GM21367 (cell line): ENCODE data around the gene RGMB.

ENCODE experiments used
- ATAC-seq: cut with Tn5 transposase; IDR thresholded peaks from one replicate; pipeline ENCODE4 v1.9.1; 2021; ENCODE audit not compliant: unreplicated experiment

The RGMB gene

DNA sequence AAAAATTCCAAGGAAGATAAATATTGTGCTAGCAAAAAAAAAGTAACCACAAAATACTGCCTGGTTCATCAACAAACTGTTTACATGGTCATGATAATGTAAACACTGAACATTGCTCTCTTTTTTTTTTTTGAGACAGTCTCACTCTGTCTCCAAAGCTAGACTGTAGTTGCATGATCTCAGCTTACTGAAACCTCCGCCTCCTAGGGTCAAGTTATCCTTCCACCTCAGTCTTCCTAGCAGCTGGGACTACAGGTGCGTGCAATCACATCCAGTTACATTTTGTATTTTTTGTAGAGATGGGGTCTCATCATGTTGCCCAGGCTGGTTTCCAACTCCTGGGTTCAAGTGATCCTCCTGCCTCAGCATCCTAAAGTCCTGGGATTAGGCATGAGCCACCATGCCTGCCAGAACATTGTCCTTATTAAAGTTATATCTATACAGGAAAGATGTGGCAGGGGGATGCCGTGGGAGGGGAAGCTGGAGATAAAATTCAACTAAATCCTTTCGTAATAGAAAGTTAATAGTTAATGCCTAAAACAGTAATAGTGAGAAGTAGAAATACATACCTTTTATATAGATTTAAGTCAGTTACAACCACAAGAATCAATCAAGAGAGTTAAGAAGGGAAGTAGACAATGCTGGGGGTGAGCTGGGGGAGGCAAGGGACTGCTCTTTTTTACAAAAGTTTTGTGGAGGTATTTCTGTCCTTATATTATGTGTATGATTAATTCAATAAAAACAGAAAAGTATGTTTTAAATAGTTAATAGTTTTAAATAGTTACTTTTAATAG, 52.3 kb downstream of the RGMB start:
- ATAC-seq, result no peak

DNA sequence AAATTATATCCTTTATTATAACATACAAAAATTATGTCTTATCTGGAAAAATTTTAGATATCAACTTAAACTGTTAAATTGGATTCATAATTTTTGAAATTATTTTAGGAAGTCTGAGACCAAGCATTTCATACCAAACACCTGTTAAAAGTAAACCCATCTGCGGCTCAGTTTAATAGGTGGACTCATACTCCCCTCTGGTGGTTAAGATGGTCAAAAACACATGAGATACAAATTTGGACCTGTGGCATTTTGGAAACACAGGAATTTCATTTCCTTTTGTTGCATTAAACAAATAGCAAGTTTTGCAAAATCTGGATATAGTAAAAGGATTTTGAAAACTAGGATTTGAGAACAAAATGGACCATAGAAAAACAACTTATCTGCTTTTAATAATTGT, 53.7 kb downstream of the RGMB start:
- ATAC-seq, result peak; percentile 64

DNA sequence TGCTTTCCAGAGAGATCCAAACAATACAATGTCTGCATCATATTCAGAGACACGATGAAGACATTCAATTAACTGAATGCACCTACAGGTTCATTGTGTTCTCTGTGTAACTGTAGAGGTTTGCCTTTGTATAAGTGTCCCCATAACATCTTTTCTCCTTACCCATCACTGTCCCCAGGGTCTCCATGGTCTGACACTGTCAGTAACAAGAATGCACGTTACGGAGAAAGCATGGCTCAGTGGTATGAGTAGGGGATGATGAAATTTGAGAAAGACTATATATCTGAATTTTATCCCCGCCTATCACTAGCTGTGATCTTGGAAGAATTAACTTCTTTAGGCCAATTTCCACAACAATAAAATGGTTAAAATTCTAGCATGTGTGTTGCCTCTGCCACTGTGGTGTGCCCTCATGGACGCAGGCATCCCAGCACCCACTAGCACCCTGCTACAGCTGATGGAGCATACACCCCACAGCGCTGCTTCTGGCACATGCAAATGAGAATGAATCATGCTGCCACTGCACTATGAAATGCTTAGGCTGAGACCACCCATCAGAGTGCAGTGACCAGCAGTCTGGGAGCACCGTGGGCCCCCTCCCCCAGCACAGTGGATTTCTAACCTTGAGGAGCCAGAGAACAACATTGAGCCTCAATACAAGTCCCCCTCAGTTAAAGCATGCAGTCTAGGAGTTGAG, 54.3 kb downstream of the RGMB start:
- ATAC-seq, result no peak

DNA sequence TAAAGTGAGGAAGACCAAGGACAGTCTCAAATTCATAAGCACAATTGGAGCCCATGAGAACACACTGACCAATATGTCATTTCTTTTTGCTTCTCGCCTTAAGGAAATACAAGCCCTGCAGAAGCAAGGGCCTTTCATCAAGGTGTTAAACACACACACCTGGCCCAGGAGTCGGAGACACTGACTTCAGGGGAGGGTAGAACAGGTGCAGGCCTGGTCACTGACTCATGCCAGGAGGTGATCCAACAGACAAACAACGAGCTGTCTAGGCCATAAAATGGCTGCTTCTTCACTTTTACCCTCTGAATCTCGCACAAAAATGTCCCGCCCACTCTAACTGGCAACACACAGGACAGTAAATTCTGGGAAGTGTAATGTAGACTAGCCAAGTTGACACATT, 62.7 kb downstream of the RGMB start:
- no peak for ATAC-seq

DNA sequence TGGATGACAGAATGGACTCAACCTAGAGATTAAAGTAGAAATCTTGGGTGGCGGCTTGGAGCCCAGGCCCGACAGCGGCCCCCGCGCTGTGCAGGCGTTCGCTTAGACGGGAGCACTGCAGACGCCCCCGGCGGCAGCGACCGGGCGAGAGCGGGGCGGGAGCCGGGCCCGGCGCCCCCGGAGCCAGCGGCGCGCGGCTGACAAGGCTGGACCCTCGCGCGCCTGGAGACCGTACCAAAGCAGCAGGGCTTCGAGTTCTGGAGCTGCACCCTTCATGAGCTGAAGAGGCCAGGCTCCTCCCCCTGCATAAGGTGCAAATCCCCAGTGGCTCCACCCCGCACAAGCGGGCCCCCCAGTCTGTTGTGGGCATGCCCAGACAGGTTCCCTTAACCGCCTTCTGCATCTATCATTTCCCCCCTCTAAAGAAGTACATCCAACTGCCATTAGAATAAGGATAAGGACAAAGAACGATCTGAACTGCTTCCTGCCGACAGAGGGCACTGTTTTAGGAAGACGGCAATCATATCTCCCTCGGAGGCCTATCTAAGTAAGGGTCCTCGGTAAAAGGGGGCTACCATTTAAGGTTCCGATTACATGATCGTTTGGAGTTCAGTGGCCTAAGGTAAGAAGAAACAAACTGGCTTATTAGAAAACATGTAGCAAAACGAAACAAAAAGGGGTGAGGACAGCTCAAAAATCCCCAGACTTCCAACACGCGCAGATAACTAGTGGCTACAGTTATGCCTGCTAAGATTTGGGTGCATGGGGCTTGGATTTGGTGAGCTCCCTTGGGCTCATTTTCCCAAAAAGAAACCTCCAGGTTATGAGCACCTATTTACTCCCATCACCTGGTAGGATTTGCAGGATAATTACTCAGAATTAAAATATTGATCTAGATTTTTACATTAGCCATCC, 66.3 kb downstream of the RGMB start:
- ATAC-seq, result peak; percentile 59

DNA sequence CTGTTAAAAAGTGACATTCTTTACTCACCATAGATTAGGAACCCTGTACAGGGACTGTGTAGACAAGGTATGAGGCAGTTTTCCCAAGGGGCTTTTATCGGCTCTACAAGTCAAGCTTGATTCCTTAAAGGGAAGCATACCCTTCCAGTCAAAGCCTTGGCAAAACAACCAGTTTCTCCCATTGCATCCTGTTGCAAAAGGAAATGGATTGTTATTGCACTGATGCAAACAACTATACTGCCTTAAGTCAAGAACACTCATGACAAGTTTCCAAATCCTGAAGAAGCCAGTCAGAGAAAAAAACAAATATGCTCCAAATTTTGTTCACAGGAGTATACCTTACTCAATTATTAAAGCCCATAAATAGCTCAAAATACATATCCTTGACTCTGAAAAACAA, 67.5 kb downstream of the RGMB start:
- no peak for ATAC-seq

DNA sequence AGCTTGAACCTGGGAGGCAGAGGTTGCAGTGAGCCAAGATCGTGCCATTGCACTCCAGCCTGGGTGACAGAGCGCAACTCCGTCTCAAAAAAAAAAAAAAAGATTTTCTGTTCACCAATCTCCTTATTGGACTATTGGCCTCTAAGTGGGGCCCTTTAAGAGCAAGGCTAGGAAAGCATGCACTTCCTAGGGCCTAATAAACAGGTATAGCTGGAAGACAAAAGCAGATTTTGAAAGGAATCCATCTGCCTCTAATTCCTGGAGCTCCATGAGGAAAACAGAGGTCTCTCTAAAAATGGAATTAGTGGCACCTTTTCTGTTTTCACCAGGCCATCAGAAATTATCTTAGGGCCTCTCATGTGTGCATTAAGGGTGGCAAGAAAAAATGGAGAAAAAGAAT, 70.0 kb downstream of the RGMB start:
- no peak for ATAC-seq

DNA sequence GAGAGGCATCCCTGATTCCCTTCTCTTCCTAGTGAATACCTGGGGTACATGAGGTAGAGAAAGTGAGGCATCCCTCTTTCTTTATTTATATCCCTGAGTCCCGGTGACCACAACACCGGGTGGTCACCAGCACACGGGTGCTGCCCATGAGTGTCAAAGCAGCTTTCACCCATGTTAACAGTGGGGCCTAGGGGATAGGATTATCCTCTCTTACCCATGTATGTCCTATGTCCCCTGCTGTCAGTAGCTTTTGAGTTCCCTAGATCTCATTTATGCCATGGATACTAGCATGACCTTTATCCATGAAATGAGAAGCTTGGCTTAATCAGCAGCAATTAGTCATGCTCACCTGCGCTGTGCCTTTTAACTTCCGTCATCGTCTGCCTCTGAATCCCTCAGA, 71.4 kb downstream of the RGMB start:
- no peak for ATAC-seq

DNA sequence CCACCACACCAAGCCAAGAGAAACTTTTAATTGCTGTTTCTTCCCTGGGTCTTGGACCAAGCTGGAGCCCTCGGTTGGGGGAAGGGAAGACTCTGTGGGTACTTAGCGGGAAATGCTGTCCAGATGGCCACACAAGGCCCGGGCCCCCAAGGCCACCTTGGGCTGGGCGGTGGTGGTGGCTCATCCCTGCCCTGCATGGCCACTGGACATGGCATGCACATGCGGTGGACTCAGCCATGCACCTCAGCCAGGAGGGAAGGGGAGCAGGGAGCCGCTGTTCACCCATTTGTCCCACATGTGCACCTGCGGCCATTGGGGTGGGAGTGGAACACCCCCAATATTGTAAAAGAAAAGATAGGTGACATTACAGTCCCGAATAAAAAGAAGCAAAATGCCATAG, 72.4 kb downstream of the RGMB start:
- ATAC-seq, result no peak
